ENCODE data around the gene STRADB.
"Not testable (repeated sequence)": the region's sequence is repeated elsewhere in the genome, so short reads cannot be mapped to it uniquely, and the experiment has no call there.

Gene STRADB

GRCh38 chr2:201466050-201466675 lies 14.6 kb downstream of the STRADB start:
- H3K4me3 Mint-ChIP-seq: no peak overlapping the region
- peaks cover 33% of the 10 kb centered on the region for H3K36me3 Mint-ChIP-seq (ENCODE audit: low read depth)

GRCh38 chr2:201467666-201468065 lies 16.1 kb downstream of the STRADB start:
- no peaks in the 10 kb centered on the region for H3K9me3 Mint-ChIP-seq
- H3K27ac Mint-ChIP-seq: no peak overlapping the region
- H3K36me3 Mint-ChIP-seq (ENCODE audit: low read depth): peaks cover 24% of the 10 kb centered on the region
- DNase-seq (ENCODE audit: low spot score): no peak
- peaks cover 13% of the 10 kb centered on the region for H3K4me1 Mint-ChIP-seq (ENCODE audit: low read depth)
- H3K4me3 Mint-ChIP-seq: no peak overlapping the region
- no peaks in the 10 kb centered on the region for H3K27me3 Mint-ChIP-seq (ENCODE audit: low read depth)

More at GRCh38 chr2:201466050-201466675, 14.6 kb downstream of the STRADB start:
- Mint-ChIP-seq H3K27ac (no peak overlapping the region), H3K27me3 (ENCODE audit: low read depth) (no peaks in the 10 kb centered on the region), H3K4me1 (ENCODE audit: low read depth) (peaks cover 7% of the 10 kb centered on the region), H3K9me3 (peaks cover 4% of the 10 kb centered on the region)
- DNase-seq (ENCODE audit: low spot score): no peak

GRCh38 chr2:201470821-201471731 lies 19.5 kb downstream of the STRADB start:
- Mint-ChIP-seq H3K27ac (no peak overlapping the region), H3K4me1 (ENCODE audit: low read depth) (peaks cover 13% of the 10 kb centered on the region), H3K4me3 (no peak overlapping the region), H3K36me3 (ENCODE audit: low read depth) (peaks cover 39% of the 10 kb centered on the region), H3K9me3 (no peaks in the 10 kb centered on the region), H3K27me3 (ENCODE audit: low read depth) (no peaks in the 10 kb centered on the region)
- DNase-seq (ENCODE audit: low spot score): no peak

- H3K27ac Mint-ChIP-seq: no peak overlapping the region
Observed at GRCh38 chr2:201471732-201472393, 20.3 kb downstream of the STRADB start.

GRCh38 chr2:201472411-201472810 lies 20.9 kb downstream of the STRADB start:
- Mint-ChIP-seq H3K4me3 (no peak overlapping the region), H3K9me3 (no peaks in the 10 kb centered on the region), H3K27me3 (ENCODE audit: low read depth) (no peaks in the 10 kb centered on the region), H3K4me1 (ENCODE audit: low read depth) (peaks cover 13% of the 10 kb centered on the region), H3K36me3 (ENCODE audit: low read depth) (peaks cover 39% of the 10 kb centered on the region), H3K27ac (no peak overlapping the region)
- no peak for DNase-seq (ENCODE audit: low spot score)

More at GRCh38 chr2:201471732-201472393, 20.3 kb downstream of the STRADB start:
- Mint-ChIP-seq H3K27me3 (ENCODE audit: low read depth) (no peaks in the 10 kb centered on the region), H3K4me1 (ENCODE audit: low read depth) (peaks cover 13% of the 10 kb centered on the region), H3K36me3 (ENCODE audit: low read depth) (peaks cover 39% of the 10 kb centered on the region), H3K9me3 (no peaks in the 10 kb centered on the region), H3K4me3 (no peak overlapping the region)
- DNase-seq (ENCODE audit: low spot score): no peak

- Mint-ChIP-seq H3K9me3 (no peaks in the 10 kb centered on the region), H3K27ac (no peak overlapping the region), H3K27me3 (ENCODE audit: low read depth) (peaks cover 3% of the 10 kb centered on the region), H3K4me3 (no peak overlapping the region), H3K4me1 (ENCODE audit: low read depth) (no peaks in the 10 kb centered on the region), H3K36me3 (ENCODE audit: low read depth) (peaks cover 3% of the 10 kb centered on the region)
- DNase-seq (ENCODE audit: low spot score): no peak
Observed at GRCh38 chr2:201482543-201482942, 31.0 kb downstream of the STRADB start.

GRCh38 chr2:201483342-201483741 lies 31.8 kb downstream of the STRADB start:
- Mint-ChIP-seq H3K4me3 (no peak overlapping the region), H3K27ac (no peak overlapping the region), H3K4me1 (ENCODE audit: low read depth) (no peaks in the 10 kb centered on the region), H3K27me3 (ENCODE audit: low read depth) (peaks cover 6% of the 10 kb centered on the region), H3K36me3 (ENCODE audit: low read depth) (peaks cover 3% of the 10 kb centered on the region), H3K9me3 (no peaks in the 10 kb centered on the region)
- no peak for DNase-seq (ENCODE audit: low spot score)

- not testable (repeated sequence) for H3K36me3 Mint-ChIP-seq (ENCODE audit: low read depth); H3K9me3 Mint-ChIP-seq; H3K27ac Mint-ChIP-seq; H3K4me1 Mint-ChIP-seq (ENCODE audit: low read depth); DNase-seq (ENCODE audit: low spot score); H3K27me3 Mint-ChIP-seq (ENCODE audit: low read depth); H3K4me3 Mint-ChIP-seq
Observed at GRCh38 chr2:201483758-201484157, 32.2 kb downstream of the STRADB start.

- H3K27ac Mint-ChIP-seq: no peak overlapping the region
- no peaks in the 10 kb centered on the region for H3K4me1 Mint-ChIP-seq (ENCODE audit: low read depth)
- H3K36me3 Mint-ChIP-seq (ENCODE audit: low read depth): no peaks in the 10 kb centered on the region
- H3K27me3 Mint-ChIP-seq (ENCODE audit: low read depth): peaks cover 9% of the 10 kb centered on the region
- no peak overlapping the region for H3K4me3 Mint-ChIP-seq
- H3K9me3 Mint-ChIP-seq: no peaks in the 10 kb centered on the region
- no peak for DNase-seq (ENCODE audit: low spot score)
Observed at GRCh38 chr2:201484805-201485204, 33.3 kb downstream of the STRADB start.

- no peaks in the 10 kb centered on the region for H3K36me3 Mint-ChIP-seq (ENCODE audit: low read depth)
- no peak for DNase-seq (ENCODE audit: low spot score)
Observed at GRCh38 chr2:201490291-201490690, 38.8 kb downstream of the STRADB start.

GRCh38 chr2:201496785-201497184 lies 45.2 kb downstream of the STRADB start:
- H3K4me1 Mint-ChIP-seq (ENCODE audit: low read depth): no peaks in the 10 kb centered on the region
- no peak for DNase-seq (ENCODE audit: low spot score)
- H3K36me3 Mint-ChIP-seq (ENCODE audit: low read depth): no peaks in the 10 kb centered on the region
- H3K4me3 Mint-ChIP-seq: no peak overlapping the region
- H3K27me3 Mint-ChIP-seq (ENCODE audit: low read depth): peaks cover 22% of the 10 kb centered on the region
- H3K9me3 Mint-ChIP-seq: peaks cover 10% of the 10 kb centered on the region
- no peak overlapping the region for H3K27ac Mint-ChIP-seq

More at GRCh38 chr2:201490291-201490690, 38.8 kb downstream of the STRADB start:
- Mint-ChIP-seq H3K4me3 (no peak overlapping the region), H3K27ac (no peak overlapping the region), H3K9me3 (no peaks in the 10 kb centered on the region), H3K27me3 (ENCODE audit: low read depth) (peaks cover 40% of the 10 kb centered on the region), H3K4me1 (ENCODE audit: low read depth) (no peaks in the 10 kb centered on the region)

- no peak for DNase-seq (ENCODE audit: low spot score)
- H3K9me3 Mint-ChIP-seq: peaks cover 35% of the 10 kb centered on the region
Observed at GRCh38 chr2:201500534-201500933, 49.0 kb downstream of the STRADB start.

GRCh38 chr2:201502713-201503112 lies 51.2 kb downstream of the STRADB start:
- H3K4me3 Mint-ChIP-seq: no peak overlapping the region
- no peaks in the 10 kb centered on the region for H3K4me1 Mint-ChIP-seq (ENCODE audit: low read depth)

More at GRCh38 chr2:201500534-201500933, 49.0 kb downstream of the STRADB start:
- no peak overlapping the region for H3K4me3 Mint-ChIP-seq
- peaks cover 6% of the 10 kb centered on the region for H3K27me3 Mint-ChIP-seq (ENCODE audit: low read depth)
- peaks cover 5% of the 10 kb centered on the region for H3K36me3 Mint-ChIP-seq (ENCODE audit: low read depth)
- H3K27ac Mint-ChIP-seq: no peak overlapping the region
- H3K4me1 Mint-ChIP-seq (ENCODE audit: low read depth): no peaks in the 10 kb centered on the region

GRCh38 chr2:201507725-201508124 lies 56.2 kb downstream of the STRADB start:
- Mint-ChIP-seq H3K4me1 (ENCODE audit: low read depth) (no peaks in the 10 kb centered on the region), H3K36me3 (ENCODE audit: low read depth) (peaks cover 3% of the 10 kb centered on the region), H3K9me3 (peaks cover 20% of the 10 kb centered on the region), H3K4me3 (no peak overlapping the region), H3K27ac (no peak overlapping the region), H3K27me3 (ENCODE audit: low read depth) (peaks cover 2% of the 10 kb centered on the region)
- DNase-seq (ENCODE audit: low spot score): no peak

More at GRCh38 chr2:201502713-201503112, 51.2 kb downstream of the STRADB start:
- no peak overlapping the region for H3K27ac Mint-ChIP-seq
- peaks cover 5% of the 10 kb centered on the region for H3K36me3 Mint-ChIP-seq (ENCODE audit: low read depth)
- peaks cover 35% of the 10 kb centered on the region for H3K9me3 Mint-ChIP-seq
- H3K27me3 Mint-ChIP-seq (ENCODE audit: low read depth): peaks cover 5% of the 10 kb centered on the region
- DNase-seq (ENCODE audit: low spot score): no peak
